Activated naive CD4-positive, alpha-beta T cell treated with anti-CD3 and anti-CD28 coated beads, Interleukin-2, amount 10 ng/mL, durations not matched to agents 7 days and 5 days (primary cell): ENCODE measurements around the gene RGS19.

Experiments
- CTCF ChIA-PET: fragments of 350-600 bp; sonication (Branson Sonifier 250); formaldehyde crosslinking; loops from one replicate; lab custom pipeline; 2021; ENCODE audit warnings: antibody characterized with exemption; lab: Charles Lee
- DNase-seq: peaks from one replicate; pipeline ENCODE4 v3.0.0-alpha.2; 2020
- H3K27ac Mint-ChIP-seq: one replicate; pipeline ENCODE4 v1.8.0; 2021; ENCODE audit warnings: mild to moderate bottlenecking, moderate library complexity, mixed read lengths
- H3K27me3 Mint-ChIP-seq: one replicate; pipeline ENCODE4 v1.8.0; 2021; ENCODE audit warnings: mild to moderate bottlenecking, mixed read lengths
- H3K36me3 Mint-ChIP-seq: one replicate; pipeline ENCODE4 v1.8.0; 2021; ENCODE audit warnings: mixed read lengths
- H3K4me1 Mint-ChIP-seq: one replicate; pipeline ENCODE4 v1.8.0; 2021; ENCODE audit warnings: mixed read lengths
- H3K4me3 Mint-ChIP-seq: one replicate; pipeline ENCODE4 v1.8.0; 2021; ENCODE audit warnings: mild to moderate bottlenecking, moderate library complexity, mixed read lengths
- H3K9me3 Mint-ChIP-seq: one replicate; pipeline ENCODE4 v1.8.0; 2021; ENCODE audit warnings: mixed read lengths

Gene RGS19

GRCh38 chr20:64025101-64025825, 54.1 kb downstream of the RGS19 start:
- Mint-ChIP-seq H3K36me3 (peaks cover 61% of the 10 kb centered on the region), H3K9me3 (no peaks in the 10 kb centered on the region), H3K27ac (no peak overlapping the region)

DNA sequence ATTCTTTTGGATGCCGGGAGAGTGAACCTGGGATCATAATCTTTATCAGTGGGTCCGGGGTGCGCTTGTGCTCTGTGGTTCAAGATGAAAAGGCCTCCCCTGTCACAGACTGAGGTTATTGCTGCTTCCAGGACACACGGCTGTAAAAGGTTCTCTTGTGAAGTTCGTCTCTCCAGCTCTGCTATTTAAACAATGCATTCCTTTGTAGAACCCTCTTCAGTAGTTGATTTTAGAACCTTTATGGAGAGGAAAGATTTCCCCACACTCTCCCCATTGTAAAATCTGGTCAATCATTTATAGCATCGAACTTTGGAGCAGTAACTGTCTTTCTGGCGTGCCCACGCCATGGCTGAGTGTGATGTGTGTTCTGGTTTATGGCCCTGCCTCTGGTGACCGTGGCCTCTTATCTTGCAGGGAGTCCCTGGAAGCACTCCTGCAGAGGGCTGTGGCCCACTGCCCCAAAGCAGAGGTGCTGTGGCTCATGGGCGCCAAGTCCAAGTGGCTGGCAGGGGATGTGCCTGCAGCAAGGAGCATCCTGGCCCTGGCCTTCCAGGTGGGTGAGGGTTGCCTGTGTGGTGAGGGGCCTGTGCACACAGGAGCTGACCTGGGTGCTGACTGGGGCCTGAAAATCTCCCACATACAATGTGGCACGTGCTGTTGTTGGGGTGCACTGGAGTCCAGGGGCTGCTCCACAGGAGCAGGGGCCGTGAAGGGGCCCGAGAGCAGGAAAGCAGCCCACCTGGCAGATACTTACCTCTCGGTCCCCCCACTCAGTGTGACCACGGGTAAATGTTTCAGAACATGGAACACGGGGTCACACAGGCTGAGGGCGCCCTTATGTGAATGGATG, 55.0 kb downstream of the RGS19 start:
- H3K9me3 Mint-ChIP-seq = no peaks in the 10 kb centered on the region
- no peak for DNase-seq
- H3K27ac Mint-ChIP-seq = no peak overlapping the region
- CTCF ChIA-PET = interaction anchor here (1.0 kb wide), 1 partner anchor 44 kb away, joined by 3 read pairs; the partner anchor contains the start of gene PRPF6
- H3K4me1 Mint-ChIP-seq = no peaks in the 10 kb centered on the region
- H3K27me3 Mint-ChIP-seq = no peaks in the 10 kb centered on the region
- peaks cover 60% of the 10 kb centered on the region for H3K36me3 Mint-ChIP-seq
- no peak overlapping the region for H3K4me3 Mint-ChIP-seq

More at GRCh38 chr20:64025101-64025825, 54.1 kb downstream of the RGS19 start:
- no peaks in the 10 kb centered on the region for H3K4me1 Mint-ChIP-seq
- DNase-seq = no peak
- no peak overlapping the region for H3K4me3 Mint-ChIP-seq
- H3K27me3 Mint-ChIP-seq = no peaks in the 10 kb centered on the region
- CTCF ChIA-PET = interaction anchor here (1.0 kb wide), 1 partner anchor 45 kb away, joined by 3 read pairs; the partner anchor contains the start of gene PRPF6

DNA sequence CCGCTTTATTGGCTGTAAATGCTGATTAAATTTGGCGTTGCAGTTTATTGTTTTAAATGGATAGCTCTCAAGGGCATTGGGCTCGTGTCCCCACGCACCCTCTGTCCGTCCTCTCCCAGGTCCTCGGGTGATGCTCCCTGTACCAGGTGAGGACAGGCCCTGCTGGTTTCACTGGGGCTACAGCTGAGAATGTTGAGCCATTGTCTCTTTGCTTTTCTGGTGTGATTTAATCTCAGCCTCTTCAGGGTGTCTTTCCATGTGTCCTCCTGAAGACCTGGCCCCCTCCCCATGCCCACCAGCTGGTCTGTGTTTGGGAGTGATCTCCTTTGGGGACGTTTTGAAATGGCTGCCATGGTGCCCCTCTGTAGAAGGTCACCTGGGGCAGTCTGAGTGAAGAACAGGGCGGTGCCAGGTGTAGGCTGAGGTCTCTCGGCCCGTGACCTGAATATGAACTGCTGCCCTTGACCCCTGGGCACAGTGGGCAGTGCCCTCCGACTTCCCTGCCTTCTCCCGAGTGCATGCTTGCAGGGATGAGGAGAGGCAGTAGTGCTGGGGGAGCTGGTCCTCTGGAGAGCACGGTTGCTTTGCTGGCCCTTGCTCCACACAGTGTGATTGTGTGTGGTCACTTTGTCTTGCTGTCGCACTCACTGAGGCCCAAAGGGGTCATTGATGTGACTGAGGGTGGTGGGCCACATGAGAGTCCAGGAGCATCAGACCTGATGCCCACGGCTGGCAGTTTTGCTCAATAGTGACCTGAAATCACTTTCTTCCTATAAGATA, 55.8 kb downstream of the RGS19 start:
- no peak for DNase-seq
- H3K27ac Mint-ChIP-seq = no peak overlapping the region
- no peak overlapping the region for H3K4me3 Mint-ChIP-seq
- peaks cover 62% of the 10 kb centered on the region for H3K36me3 Mint-ChIP-seq
- H3K4me1 Mint-ChIP-seq = no peaks in the 10 kb centered on the region
- H3K27me3 Mint-ChIP-seq = no peaks in the 10 kb centered on the region
- CTCF ChIA-PET = no interaction called here
- H3K9me3 Mint-ChIP-seq = no peaks in the 10 kb centered on the region
